Hepatocyte (in vitro differentiated cells): ENCODE results near the gene WBP4. TPM values are rescaled to one million over a fixed set of nuclear protein-coding genes. Genes with fewer than 3 reads are reported as not detected.

Experiments used
- DNase-seq: peaks from one replicate; pipeline ENCODE4 v3.0.0-alpha.2; 2016; ENCODE audit warnings: low spot score
- H2AFZ ChIP-seq: fragments of 200-600 bp; sonication (generic); 2 replicates; pipeline ENCODE4 v1.6.0; 2016; ENCODE audit warnings: antibody characterized with exemption, mild to moderate bottlenecking
- H3K27ac ChIP-seq: fragments of 200-600 bp; sonication (generic); 2 replicates; pipeline ENCODE4 v1.5.1; 2016; ENCODE audit warnings: mild to moderate bottlenecking
- H3K27me3 ChIP-seq: fragments of 200-600 bp; sonication (generic); 2 replicates; pipeline ENCODE4 v1.6.1; 2016
- H3K36me3 ChIP-seq: fragments of 200-600 bp; sonication (generic); replicated peaks from 2 replicates; pipeline ENCODE4 v1.5.1; 2016; ENCODE audit warnings: low read depth; ENCODE audit not compliant: insufficient read depth
- H3K4me1 ChIP-seq: fragments of 200-600 bp; sonication (generic); 2 replicates; pipeline ENCODE4 v1.5.1; 2016; ENCODE audit warnings: mild to moderate bottlenecking, moderate library complexity; ENCODE audit not compliant: insufficient read depth
- H3K4me2 ChIP-seq: fragments of 200-600 bp; sonication (generic); 2 replicates; pipeline ENCODE4 v1.6.0; 2016
- H3K4me3 ChIP-seq: fragments of 200-600 bp; sonication (generic); 2 replicates; pipeline ENCODE4 v1.5.1; 2016; ENCODE audit warnings: mild to moderate bottlenecking
- H3K79me2 ChIP-seq: fragments of 200-600 bp; sonication (generic); 2 replicates; pipeline ENCODE4 v1.6.0; 2017; ENCODE audit warnings: mild to moderate bottlenecking
- H3K9me2 ChIP-seq: fragments of 200-600 bp; sonication (generic); replicated peaks from 2 replicates; pipeline ENCODE4 v1.6.0; 2017; ENCODE audit warnings: mild to moderate bottlenecking; ENCODE audit not compliant: insufficient read depth
- H3K9me3 ChIP-seq: fragments of 200-600 bp; sonication (generic); 2 replicates; pipeline ENCODE4 v1.5.1; 2016; ENCODE audit warnings: low read depth, mild to moderate bottlenecking
- H4K20me1 ChIP-seq: fragments of 200-600 bp; sonication (generic); 2 replicates; pipeline ENCODE4 v1.6.0; 2016; ENCODE audit warnings: mild to moderate bottlenecking; ENCODE audit not compliant: insufficient read depth, poor library complexity, severe bottlenecking
- CTCF ChIP-seq: fragments of 200-600 bp; sonication (generic); IDR thresholded peaks from 2 replicates; pipeline ENCODE4 v1.5.1; 2016; ENCODE audit warnings: antibody characterized with exemption, mild to moderate bottlenecking; ENCODE audit not compliant: poor library complexity
- EZH2 ChIP-seq: fragments of 200-600 bp; sonication (generic); IDR thresholded peaks from 2 replicates; pipeline ENCODE4 v1.6.1; 2016; ENCODE audit warnings: antibody characterized with exemption, mild to moderate bottlenecking, borderline replicate concordance
- EZH2phosphoT487 ChIP-seq: fragments of 200-600 bp; sonication (generic); IDR thresholded peaks from one replicate; pipeline ENCODE4 v1.6.1; 2018; ENCODE audit warnings: antibody characterized with exemption, mild to moderate bottlenecking, low read depth, moderate library complexity; ENCODE audit not compliant: unreplicated experiment, severe bottlenecking
- WGBS: methylation state at CpG from one replicate; pipeline ENCODE4 v1.1.6; 2016; ENCODE audit warnings: low lambda C conversion rate; ENCODE audit errors: missing lambda C conversion rate; 5-methylcytosine and 5-hydroxymethylcytosine counted together
- polyA plus RNA-seq: library from polyadenylated mRNA; unstranded; fragments of >200 nt; fragmentation: Nextera tagmentation; extraction: Ambion mirVana; gene quantifications from 2 replicates; pipeline ENCODE4 v1.2.1, GENCODE V29; 2016
- total RNA-seq: library from RNA; depleted of rRNA; stranded (reverse); fragments of >200 nt; gene quantifications from 2 replicates; pipeline ENCODE4 v1.2.3, GENCODE V29; 2014

Gene WBP4
- total and polyA plus RNA-seq, 2 experiments from 2014 or later, result 6.1 to 8.4 TPM

GRCh38 chr13:41075485-41075884 lies 14.2 kb downstream of the WBP4 start:
- no peak overlapping the region for H3K4me3 ChIP-seq
- 95% methylated on average over 7 of the region's 7 CpGs for WGBS
- H3K36me3 ChIP-seq, result peaks cover 13% of the 10 kb centered on the region
- TF ChIP-seq CTCF, result no peak
- no peak for TF ChIP-seq EZH2phosphoT487
- no peak for TF ChIP-seq EZH2
- no peaks in the 10 kb centered on the region for H3K79me2 ChIP-seq
- H2AFZ ChIP-seq, result no peak overlapping the region
- H3K27me3 ChIP-seq, result no peaks in the 10 kb centered on the region
- H3K9me2 ChIP-seq, result no peaks in the 10 kb centered on the region
- H3K9me3 ChIP-seq, result no peaks in the 10 kb centered on the region
- H4K20me1 ChIP-seq, result no peaks in the 10 kb centered on the region
- no peak overlapping the region for H3K4me2 ChIP-seq
- no peaks in the 10 kb centered on the region for H3K4me1 ChIP-seq
- no peak overlapping the region for H3K27ac ChIP-seq
- no peak for DNase-seq

- peaks cover 13% of the 10 kb centered on the region for H3K36me3 ChIP-seq
- H2AFZ ChIP-seq, result no peak overlapping the region
- H4K20me1 ChIP-seq, result no peaks in the 10 kb centered on the region
- H3K79me2 ChIP-seq, result no peaks in the 10 kb centered on the region
- no peak for DNase-seq
- H3K4me1 ChIP-seq, result no peaks in the 10 kb centered on the region
- WGBS, result 96% methylated on average over 3 of the region's 3 CpGs
- no peak overlapping the region for H3K4me2 ChIP-seq
- TF ChIP-seq EZH2 (no peak), CTCF (no peak), EZH2phosphoT487 (no peak)
- no peaks in the 10 kb centered on the region for H3K9me3 ChIP-seq
- H3K4me3 ChIP-seq, result no peak overlapping the region
- H3K27me3 ChIP-seq, result no peaks in the 10 kb centered on the region
- no peaks in the 10 kb centered on the region for H3K9me2 ChIP-seq
- H3K27ac ChIP-seq, result no peak overlapping the region
Measured at GRCh38 chr13:41077475-41077874, 16.2 kb downstream of the WBP4 start.

GRCh38 chr13:41079725-41080124 lies 18.4 kb downstream of the WBP4 start:
- no peak for TF ChIP-seq EZH2
- no peak for TF ChIP-seq CTCF
- no peak for TF ChIP-seq EZH2phosphoT487
- Histone ChIP-seq H3K4me1 (no peaks in the 10 kb centered on the region), H3K9me2 (no peaks in the 10 kb centered on the region), H4K20me1 (no peaks in the 10 kb centered on the region), H3K36me3 (peaks cover 13% of the 10 kb centered on the region), H3K79me2 (no peaks in the 10 kb centered on the region), H3K9me3 (no peaks in the 10 kb centered on the region), H3K4me3 (no peak overlapping the region), H3K27me3 (no peaks in the 10 kb centered on the region), H2AFZ (no peak overlapping the region), H3K4me2 (no peak overlapping the region), H3K27ac (no peak overlapping the region)
- no peak for DNase-seq
- 100% methylated on average over 4 of the region's 4 CpGs for WGBS
